Stimulated activated CD8-positive, alpha-beta memory T cell treated with anti-CD3 and anti-CD28 coated beads, Interleukin-15, amount 100 ng/mL, for 1 hour (primary cell): ENCODE measurements around the gene BLTP3B.
"Not testable (repeated sequence)": the region's sequence is repeated elsewhere in the genome, so short reads cannot be mapped to it uniquely, and the experiment has no call there.

Experiments
- DNase-seq: peaks from one replicate; pipeline ENCODE4 v3.0.0-alpha.2; 2020; ENCODE audit warnings: low read depth

BLTP3B gene, protein sequence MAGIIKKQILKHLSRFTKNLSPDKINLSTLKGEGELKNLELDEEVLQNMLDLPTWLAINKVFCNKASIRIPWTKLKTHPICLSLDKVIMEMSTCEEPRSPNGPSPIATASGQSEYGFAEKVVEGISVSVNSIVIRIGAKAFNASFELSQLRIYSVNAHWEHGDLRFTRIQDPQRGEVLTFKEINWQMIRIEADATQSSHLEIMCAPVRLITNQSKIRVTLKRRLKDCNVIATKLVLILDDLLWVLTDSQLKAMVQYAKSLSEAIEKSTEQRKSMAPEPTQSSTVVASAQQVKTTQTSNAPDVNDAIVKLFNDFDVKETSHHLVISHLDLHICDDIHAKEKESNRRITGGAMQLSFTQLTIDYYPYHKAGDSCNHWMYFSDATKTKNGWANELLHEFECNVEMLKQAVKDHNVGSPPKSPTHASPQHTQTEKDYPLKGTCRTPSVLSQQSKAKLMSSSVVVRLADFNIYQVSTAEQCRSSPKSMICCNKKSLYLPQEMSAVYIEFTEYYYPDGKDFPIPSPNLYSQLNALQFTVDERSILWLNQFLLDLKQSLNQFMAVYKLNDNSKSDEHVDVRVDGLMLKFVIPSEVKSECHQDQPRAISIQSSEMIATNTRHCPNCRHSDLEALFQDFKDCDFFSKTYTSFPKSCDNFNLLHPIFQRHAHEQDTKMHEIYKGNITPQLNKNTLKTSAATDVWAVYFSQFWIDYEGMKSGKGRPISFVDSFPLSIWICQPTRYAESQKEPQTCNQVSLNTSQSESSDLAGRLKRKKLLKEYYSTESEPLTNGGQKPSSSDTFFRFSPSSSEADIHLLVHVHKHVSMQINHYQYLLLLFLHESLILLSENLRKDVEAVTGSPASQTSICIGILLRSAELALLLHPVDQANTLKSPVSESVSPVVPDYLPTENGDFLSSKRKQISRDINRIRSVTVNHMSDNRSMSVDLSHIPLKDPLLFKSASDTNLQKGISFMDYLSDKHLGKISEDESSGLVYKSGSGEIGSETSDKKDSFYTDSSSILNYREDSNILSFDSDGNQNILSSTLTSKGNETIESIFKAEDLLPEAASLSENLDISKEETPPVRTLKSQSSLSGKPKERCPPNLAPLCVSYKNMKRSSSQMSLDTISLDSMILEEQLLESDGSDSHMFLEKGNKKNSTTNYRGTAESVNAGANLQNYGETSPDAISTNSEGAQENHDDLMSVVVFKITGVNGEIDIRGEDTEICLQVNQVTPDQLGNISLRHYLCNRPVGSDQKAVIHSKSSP (N-terminal part only)

DNA sequence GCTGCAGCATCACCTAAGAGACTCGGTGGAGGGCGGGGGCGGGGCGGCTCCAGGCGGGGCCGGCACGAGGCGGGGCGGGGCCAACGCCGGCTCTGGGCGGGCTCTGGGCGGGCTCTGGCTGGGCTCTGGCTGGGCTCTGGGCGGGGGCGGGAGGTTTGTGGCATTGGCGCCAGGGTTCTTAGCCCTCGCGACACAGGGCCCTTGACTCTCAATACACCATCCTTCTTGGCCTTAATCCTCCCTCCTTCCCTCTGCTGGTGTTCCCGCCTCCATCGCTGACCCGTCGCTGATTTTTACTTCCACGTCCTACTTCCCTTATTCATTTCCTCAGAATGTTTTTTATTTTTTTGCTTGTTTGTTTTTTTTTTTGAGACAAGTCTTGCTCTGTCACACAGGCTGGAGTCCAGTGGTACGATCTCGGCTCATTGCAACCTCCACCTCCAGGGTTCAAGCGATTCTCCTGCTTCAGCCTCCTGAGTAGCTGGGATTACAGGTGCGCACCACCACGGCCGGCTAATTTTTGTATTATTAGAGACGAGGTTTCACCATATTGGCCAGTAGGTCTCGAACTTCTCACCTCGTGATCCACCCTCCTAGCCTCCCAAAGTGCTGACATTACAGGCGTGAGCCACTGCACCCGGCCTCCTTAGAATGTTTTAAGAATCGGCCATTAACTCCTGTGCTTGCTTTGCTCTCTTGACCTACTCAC, at the start of gene BLTP3B:
TSS of gene BLTP3B (minus strand) at position 24 of the 709 bp plus-strand sequence. CDS start 239 bp downstream, outside the sequence.
- DNase-seq = peak; percentile 84

DNA sequence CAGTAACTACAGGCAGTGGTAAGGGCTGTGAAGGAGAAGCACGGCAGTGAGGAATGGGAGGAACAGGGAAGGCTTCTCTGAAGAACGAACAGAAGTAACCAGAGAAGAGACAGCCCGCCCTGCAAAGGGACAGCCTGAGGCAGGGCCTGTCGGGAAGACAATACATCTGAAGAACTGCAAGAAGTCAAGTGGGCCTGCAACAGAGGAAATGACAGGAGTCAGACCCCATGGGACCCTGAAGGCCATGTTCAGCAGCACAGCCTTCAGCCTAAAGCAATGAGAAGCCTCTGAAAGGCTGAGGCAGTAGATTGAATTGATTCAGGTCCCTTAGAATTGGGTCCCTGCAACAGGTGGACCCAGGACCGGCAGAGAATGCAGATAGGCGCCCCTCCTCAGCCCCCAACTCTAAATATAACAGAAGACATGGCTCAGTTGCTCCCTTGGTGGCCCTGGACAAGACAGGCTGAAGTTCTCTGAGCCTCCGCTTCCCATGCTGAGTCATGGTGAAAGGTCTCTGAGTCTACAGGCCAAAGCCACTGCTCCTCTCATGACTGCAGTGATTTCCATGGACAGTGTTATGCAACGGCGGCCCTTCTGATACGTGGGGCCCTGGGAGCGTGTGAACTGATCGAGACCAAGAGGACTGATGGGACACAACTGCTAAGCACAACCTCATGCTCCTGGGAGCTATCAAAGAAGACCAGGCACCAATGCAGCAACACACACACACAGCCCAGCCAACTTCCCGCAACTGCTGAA, 47.1 kb upstream of the BLTP3B start:
- DNase-seq = no peak

DNA sequence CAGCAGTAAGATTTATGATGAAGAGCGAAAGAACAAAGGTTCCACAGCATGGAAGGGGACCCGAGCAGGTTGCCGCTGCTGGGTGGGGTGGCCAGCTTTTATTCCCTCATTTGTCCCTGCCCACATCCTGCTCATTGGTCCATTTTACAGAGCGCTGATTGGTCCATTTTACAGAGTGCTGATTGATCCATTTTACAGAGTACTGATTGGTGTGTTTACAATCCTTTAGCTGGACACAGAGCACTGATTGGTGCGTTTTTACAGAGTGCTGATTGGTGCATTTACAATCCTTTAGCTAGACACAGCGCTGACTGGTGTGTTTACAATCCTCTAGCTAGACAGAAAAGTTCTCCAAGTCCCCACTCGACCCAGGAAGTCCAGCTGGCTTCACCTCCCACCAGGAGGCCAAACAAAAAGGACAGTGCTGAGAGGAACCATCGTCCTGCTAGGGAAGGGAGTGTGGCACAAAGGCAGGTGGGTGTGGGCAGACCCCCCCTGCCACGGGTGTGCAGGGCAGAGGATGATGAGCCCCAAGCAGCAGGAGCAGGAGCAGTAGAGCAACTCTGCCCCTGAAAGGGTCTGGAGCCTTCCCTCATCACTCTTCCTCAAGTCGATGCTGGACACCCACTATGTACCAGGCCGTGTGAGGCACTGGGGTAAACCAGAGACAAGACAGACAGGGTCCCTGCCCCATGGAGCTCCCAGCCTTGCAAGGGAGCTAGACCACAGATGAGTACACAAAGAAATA, 46.4 kb upstream of the BLTP3B start:
- not testable (repeated sequence) for DNase-seq

DNA sequence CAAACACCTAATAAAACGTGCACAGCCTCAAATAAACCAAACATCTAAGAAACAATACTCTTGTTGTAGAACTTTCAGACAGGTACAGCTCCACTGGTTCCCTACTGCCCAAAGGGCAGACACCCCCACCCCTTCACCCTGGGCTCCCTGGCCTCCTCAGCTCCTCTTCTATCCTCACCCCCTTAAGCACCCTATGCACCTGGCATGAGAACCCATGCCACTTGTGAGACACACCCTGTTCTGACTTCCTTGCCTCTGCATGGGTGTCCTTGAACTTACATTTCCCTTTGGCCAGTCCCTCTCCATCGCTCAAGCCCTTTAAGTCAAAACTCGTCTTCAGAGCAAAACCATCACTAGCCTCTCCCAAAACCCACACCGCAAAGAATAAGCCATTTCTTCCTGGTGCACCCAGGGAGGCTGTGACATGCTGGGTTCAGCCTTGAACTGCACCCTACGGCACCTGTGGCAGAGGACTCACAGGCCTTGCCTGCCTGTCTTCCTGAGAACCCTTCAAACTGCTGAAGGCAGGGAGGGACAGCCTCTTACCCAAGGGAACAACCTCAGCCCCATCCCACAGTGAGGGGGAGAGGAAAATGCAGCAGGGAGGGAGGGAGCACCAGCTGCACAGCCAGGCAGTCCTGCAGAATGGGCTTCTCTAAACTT, 45.3 kb upstream of the BLTP3B start:
- DNase-seq = no peak

DNA sequence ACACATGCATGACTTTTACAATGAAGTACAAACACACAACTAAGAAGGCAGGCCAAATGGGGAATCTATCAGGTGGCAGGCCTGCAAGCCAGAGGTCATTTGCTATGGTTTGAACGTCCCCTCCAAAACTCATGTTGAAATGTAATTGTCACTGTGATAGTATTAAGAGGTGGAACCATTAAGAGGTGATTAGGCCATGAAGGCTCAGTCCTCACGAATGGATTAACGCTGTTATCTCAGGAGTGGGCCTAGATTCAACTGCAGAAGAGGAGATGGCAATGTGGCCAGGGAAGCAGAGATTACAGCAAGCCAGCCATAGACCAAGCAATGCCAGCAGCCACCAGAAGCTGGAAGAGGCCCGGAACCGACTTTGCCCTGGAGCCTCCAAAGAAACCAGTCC, 44.4 kb upstream of the BLTP3B start:
- no peak for DNase-seq

DNA sequence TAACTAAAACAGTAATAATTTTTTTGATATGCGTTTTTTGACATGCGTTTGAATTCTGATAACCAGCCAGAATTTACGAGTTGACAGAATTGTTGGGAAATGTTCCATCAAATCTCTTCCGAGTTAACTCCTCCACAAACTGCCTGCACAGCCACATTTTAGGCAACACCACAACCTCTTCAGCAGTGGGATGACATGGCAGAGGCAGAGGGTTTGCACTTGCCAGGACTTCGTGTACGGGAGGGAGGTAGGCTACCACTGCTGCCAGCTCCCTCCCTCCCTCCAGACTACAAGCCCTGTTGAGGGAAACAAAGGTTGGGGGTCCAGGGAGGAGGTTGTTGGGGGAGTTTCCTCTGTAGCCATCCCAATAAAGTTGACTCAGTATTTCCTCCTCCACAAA, 43.4 kb upstream of the BLTP3B start:
- DNase-seq = no peak

DNA sequence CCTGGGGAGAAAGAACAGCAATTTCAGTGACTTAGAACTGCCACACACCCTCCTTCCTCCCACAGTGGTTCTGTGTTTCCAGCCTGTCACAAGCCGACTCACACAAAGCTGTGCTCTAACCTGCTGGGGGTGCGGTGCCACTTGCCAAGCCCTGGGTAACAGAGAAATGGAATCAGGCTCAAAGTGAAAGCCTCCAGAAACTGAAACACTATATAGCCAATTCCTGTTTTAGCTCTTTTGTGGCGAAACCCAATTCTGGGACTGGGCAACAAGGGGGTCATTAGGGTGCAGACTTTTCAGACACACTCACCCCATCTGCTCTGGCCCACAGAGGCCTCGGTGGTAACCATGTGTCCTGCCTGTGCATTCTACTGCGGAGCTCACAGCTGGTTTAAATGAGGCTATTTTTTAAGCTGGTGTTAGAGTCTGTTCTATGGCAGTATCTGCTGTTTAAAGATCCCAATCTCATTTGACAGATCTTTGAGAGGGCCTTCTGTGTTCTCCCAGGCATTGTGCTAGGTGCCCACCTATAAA, 42.8 kb upstream of the BLTP3B start:
- no peak for DNase-seq

DNA sequence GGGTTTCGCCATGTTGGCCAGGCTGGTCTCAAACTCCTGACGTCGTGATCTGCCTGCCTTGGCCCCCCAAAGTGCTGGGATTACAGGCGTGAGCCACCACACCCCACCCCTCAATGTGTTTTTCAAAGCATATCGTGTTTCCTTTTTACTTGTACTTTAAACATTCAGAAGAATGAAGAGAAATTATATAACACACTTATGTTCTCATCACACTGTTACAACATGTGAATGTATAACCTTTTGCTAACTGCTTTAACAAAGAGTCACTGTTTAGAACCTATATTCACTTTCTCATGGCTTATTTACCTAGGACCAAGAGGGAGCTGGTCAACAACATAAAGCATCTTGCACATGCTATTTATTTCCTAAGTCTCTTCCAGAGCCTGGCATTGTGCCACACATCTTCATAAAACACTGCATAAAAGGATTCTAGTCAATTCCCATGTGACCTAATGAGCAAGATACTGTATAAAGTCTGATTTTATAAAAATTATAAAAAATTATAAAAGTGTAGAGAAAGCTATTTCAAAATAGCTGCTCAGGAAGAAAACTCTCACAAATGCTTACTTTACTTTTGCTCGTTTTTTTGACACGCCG, 42.0 kb upstream of the BLTP3B start:
- no peak for DNase-seq

DNA sequence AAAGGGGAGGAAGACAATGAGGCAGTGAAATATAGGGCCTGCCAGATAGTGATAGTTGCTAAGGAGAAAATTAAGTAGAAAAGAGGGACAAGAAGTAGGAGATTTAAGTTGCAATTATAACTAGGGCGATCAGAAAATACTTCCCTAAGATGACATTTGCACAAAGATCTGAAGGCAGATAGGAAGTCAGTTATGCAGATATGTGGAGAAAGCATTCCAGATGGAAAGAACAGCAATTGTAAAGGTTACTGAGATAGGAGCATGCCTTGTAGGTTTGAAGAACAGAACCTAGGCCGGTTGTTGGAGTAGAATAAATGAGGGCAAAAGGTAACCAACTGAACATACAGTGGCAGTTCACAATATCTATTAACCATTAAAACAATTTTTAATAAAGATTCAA, 36.6 kb upstream of the BLTP3B start:
- no peak for DNase-seq

DNA sequence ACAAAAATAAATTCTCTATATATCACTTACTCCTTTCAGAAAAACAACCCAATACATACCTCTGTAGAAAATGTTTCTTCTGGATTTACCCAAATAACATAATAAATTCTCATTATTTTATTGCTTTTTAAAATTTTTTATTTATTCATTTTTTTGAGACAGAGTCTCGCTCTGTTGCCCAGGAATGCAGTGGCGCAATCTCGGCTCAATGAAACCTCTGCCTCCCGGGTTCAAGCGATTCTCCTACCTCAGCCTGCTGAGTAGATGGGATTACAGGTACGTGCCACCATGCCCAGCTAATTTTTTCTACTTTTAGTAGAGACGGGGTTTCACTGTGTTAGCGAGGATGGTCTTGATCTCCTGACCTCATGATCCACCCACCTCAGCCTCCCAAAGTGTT, 33.8 kb upstream of the BLTP3B start:
- DNase-seq = not testable (repeated sequence)

DNA sequence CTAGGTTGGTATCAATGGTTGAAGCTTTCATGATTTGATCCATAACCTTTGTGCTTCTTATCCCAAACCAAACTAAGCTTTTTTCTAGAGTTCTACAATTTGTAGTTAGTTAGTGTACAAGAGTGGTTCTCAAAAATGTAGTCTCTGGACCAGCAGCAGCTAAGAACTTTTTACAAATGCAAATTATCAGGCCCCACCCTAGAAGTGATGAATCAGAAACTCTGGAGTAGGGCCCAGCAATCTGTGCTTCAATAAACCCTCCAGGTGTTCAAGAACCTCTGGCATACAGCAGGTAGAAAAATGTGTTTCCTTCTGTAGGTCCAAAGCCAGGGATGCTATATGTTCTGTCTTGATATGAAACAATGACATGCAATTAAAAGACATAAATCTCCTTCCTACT, 31.8 kb upstream of the BLTP3B start:
- DNase-seq = no peak

DNA sequence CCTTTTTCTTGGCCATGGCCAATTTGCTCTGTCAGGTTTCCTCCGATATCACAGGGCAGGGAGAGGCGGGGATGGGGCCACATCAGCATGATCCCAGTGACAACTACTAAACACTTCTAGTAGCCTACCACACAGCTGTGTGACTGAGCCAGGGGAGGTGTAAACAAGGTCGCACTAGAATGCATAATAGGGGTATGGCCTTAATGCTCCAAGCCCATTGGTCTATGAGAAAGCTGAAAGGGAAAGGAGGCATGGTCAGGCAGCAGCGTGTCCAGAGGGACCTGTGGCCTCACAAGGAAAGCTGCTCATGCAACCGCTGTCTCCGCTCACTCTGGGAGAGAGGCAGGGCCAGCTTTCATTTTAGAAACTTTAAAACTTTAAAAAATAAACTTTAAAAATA, 30.4 kb upstream of the BLTP3B start:
- DNase-seq = no peak

DNA sequence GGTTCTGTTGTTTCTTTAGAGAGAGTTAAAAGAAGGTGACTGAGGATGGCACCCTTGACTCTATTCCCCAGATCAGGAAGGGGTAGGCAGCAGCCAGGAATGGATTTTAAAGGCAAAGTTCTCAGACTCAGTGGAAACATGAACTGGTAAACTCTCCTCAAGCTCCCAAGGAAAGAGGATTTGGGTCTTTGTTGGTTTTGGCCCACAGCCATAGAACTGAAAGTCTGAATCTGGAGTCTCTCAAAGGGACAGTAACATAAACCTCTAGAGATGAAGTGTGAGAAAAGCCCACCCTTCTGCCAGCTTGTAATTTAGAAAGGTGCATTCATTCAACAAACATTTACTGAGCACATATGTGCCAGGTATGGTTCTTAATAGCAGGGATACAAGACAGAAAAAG, 28.6 kb upstream of the BLTP3B start:
- no peak for DNase-seq

DNA sequence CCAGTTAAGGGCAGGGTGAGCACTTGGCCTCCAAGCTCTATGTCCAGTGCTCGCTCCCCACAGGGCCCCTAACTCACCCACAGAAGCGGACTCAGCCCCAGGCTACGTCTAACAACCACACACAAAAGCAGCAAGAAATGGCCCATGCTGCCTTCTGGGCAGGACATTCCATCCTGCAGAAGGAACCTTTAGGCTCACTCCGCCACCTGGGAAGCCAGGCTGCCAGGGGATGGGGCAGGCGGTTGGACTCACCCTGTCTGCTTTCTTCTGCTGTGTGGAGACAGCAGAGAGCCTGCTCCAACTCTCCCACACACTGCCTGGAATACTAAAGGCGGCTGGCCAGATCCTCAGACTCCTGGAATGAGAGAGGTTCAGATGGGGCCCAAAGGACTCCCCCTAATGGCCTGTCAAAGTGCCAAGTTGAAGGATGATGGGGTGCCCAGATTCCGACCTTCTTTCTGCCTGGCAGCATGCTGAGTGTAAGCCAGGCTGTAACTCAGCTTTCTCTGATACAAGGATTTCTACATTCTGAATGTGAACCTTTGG, 27.7 kb upstream of the BLTP3B start:
- DNase-seq = no peak

DNA sequence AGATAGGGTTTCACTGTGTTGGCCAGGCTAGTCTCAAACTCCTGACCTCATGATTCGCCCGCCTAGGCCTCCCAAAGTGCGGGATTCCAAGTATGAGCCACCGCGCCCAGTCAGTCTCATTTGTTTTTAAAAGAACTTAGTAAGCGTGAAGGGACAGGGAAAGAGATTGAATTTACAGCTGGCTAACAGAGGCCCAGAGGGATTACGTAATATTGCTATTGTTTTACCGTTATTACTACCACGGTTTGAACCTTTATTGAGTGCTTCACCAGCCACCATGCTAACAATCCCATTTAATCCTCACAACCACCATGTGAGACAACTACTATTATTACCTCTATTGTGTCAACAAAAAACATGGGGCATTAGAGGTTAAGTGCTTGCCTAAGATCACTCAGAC, 26.7 kb upstream of the BLTP3B start:
- no peak for DNase-seq

DNA sequence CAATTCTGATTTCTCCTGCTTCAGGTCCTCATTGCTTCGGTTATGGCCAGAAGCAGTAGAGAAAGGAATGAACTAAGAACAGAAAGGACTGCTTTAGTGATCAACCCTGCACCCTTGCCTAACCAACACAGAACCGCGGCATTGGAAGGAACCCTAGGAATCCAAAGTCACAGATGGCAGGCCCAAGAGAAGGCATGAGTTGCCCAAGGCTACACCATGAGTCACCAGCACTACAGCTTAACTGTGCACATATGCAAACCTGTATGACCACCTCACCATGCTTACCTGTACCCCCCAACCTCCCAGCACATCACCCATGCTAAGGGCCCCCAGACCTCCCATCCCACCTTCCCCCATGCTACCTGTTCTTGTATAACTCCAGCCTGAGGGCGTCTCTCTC, 25.9 kb upstream of the BLTP3B start:
- no peak for DNase-seq

DNA sequence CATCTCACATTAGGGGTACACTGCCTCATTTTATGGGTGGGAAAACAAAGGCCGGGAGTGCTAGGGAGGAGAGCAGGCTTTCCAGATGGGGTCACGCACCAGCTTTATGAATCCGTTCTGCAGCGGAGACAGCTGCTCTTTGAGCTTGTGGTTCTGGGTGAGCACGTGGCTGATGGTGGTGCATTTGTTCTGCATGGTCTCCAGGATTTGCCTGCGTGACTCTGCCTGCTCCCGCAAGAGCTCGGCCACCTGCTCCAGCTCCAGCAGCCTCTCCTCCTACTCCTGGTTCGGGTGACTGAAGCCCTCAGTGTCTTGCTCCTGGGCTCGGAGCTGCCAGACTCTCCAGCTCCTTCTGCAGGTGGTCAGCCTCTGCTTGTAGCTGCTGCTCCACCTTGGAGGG, 23.6 kb upstream of the BLTP3B start:
- DNase-seq = no peak

DNA sequence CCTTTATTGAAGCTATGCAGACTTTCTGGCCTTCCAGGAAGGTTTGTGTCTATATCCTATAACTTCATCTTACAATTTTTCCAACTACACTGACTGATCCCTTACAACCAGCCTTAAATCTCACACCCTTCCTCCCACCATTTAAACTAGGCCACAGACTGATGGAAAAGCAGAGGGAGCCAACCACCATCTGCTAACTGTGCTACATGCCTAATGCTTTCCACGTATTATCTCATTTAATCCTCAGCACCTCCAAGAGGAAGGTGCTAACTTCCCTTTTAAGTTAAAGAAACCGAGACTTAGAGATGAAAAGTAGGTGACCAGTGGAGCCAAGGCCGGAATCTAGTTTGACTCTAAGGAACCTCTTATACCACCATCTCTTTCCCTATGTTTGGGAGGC, 22.7 kb upstream of the BLTP3B start:
- no peak for DNase-seq
